MCF 10A (cell line): ENCODE results near the gene RPGRIP1L. TPM values are rescaled to one million over a fixed set of nuclear protein-coding genes. Genes with fewer than 3 reads are reported as not detected.

ENCODE experiments used
- BruUV-seq: library from RNA; stranded (reverse); fragments of 400-500 nt; replicated peaks from 2 replicates; lab custom pipeline; 2021; lab: Mats Ljungman, UMichigan
- CTCF ChIA-PET: fragments of 300-600 bp; sonication (Branson Sonifier 250); formaldehyde crosslinking; extraction: SDS; loops from one replicate; lab custom pipeline; 2021; ENCODE audit warnings: antibody characterized with exemption, inconsistent platforms; lab: Yijun Ruan, JAX
- POLR2A ChIA-PET: fragments of 300-600, 350-650 bp; sonication (Branson Sonifier 250); formaldehyde crosslinking; extraction: SDS; loops from one replicate; lab custom pipeline; 2020; ENCODE audit warnings: antibody characterized with exemption, inconsistent platforms; lab: Yijun Ruan, JAX
- DNase-seq: peaks from one replicate; pipeline ENCODE4 v3.0.0-alpha.2; 2018; ENCODE audit not compliant: unreplicated experiment
- H3K27ac Mint-ChIP-seq: one replicate; pipeline ENCODE4 v1.8.0; 2022; ENCODE audit warnings: mild to moderate bottlenecking, low read depth, mixed read lengths; ENCODE audit not compliant: unreplicated experiment
- H3K27me3 Mint-ChIP-seq: one replicate; pipeline ENCODE4 v1.8.0; 2022; ENCODE audit warnings: mixed read lengths; ENCODE audit not compliant: insufficient read depth, unreplicated experiment
- H3K36me3 Mint-ChIP-seq: one replicate; pipeline ENCODE4 v1.8.0; 2022; ENCODE audit warnings: mild to moderate bottlenecking, moderate library complexity, mixed read lengths; ENCODE audit not compliant: insufficient read depth, unreplicated experiment
- H3K4me1 Mint-ChIP-seq: one replicate; pipeline ENCODE4 v1.8.0; 2022; ENCODE audit warnings: mixed read lengths; ENCODE audit not compliant: insufficient read depth, unreplicated experiment
- H3K4me3 Mint-ChIP-seq: one replicate; pipeline ENCODE4 v1.8.0; 2022; ENCODE audit warnings: mild to moderate bottlenecking, moderate library complexity, mixed read lengths; ENCODE audit not compliant: unreplicated experiment
- H3K9me3 Mint-ChIP-seq: one replicate; pipeline ENCODE4 v1.8.0; 2022; ENCODE audit warnings: mixed read lengths; ENCODE audit not compliant: unreplicated experiment
- intact Hi-C: fragments of 100-400 bp; cut with micrococcal nuclease; formaldehyde crosslinking; loops from 2 replicates; pipeline ENCODE4 v1.14.1; 2022
- total RNA-seq: library from RNA; stranded (reverse); gene quantifications from 2 replicates; pipeline ENCODE4 v1.2.3, GENCODE V29; 2022
- TF ChIP-seq, protein P1 (sequence below): fragments of 200-600 bp; IDR thresholded peaks from one replicate; pipeline ENCODE4 v1.8.0; 2022; ENCODE audit warnings: antibody characterized with exemption, mild to moderate bottlenecking; ENCODE audit not compliant: unreplicated experiment

RPGRIP1L gene
- total RNA-seq, 1 experiment from 2014 or later = 13.4 TPM

GRCh38 chr16:53597776-53598175, 105.9 kb downstream of the RPGRIP1L start:
- Mint-ChIP-seq H3K4me3 (no peak overlapping the region), H3K36me3 (peaks cover 6% of the 10 kb centered on the region), H3K9me3 (peaks cover 15% of the 10 kb centered on the region), H3K4me1 (no peaks in the 10 kb centered on the region), H3K27ac (no peak overlapping the region), H3K27me3 (no peaks in the 10 kb centered on the region)
- intact Hi-C loops = no loop called here
- no peak for DNase-seq
- ChIA-PET CTCF (interaction anchor here (1.0 kb wide), 1 partner anchor 88 kb away, joined by 3 read pairs; no protein-coding TSS in a partner anchor), POLR2A (no interaction called here)
- BruUV-seq = no TSS peak
- TF ChIP-seq, protein P1, sequence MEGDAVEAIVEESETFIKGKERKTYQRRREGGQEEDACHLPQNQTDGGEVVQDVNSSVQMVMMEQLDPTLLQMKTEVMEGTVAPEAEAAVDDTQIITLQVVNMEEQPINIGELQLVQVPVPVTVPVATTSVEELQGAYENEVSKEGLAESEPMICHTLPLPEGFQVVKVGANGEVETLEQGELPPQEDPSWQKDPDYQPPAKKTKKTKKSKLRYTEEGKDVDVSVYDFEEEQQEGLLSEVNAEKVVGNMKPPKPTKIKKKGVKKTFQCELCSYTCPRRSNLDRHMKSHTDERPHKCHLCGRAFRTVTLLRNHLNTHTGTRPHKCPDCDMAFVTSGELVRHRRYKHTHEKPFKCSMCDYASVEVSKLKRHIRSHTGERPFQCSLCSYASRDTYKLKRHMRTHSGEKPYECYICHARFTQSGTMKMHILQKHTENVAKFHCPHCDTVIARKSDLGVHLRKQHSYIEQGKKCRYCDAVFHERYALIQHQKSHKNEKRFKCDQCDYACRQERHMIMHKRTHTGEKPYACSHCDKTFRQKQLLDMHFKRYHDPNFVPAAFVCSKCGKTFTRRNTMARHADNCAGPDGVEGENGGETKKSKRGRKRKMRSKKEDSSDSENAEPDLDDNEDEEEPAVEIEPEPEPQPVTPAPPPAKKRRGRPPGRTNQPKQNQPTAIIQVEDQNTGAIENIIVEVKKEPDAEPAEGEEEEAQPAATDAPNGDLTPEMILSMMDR = no peak

DNA sequence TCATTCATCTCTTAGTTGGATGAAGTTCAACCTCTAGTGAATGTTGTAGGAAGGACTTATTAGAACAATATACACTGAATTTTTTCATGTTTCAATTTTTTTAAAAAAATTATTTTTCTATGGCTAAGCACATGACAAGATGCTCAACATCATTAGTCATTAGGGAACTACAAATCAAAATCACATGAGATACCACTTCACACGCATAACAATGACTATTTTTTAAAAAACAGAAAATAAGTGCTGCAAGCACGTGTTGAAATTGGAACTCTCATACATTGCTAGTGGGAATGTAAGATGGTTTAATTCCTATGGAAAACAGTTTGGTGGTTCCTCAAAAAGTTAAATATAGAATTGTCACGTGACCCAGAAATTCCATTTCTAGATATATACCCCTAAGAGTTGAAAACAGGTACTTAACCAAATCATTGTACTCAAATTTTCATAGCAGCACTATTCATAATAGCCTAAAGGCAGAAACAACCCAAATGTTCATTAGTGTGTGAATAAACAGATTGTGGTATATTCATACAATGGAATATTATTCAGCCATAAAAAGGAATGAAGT, 115.5 kb downstream of the RPGRIP1L start:
- H3K4me1 Mint-ChIP-seq = peaks cover 6% of the 10 kb centered on the region
- intact Hi-C loops = no loop called here
- no peak overlapping the region for H3K4me3 Mint-ChIP-seq
- ChIA-PET CTCF (no interaction called here), POLR2A (interaction anchor here (0.9 kb wide), 1 partner anchor 325 kb away, joined by 3 read pairs; no protein-coding TSS in a partner anchor)
- DNase-seq = no peak
- H3K27me3 Mint-ChIP-seq = no peaks in the 10 kb centered on the region
- BruUV-seq = no TSS peak
- H3K9me3 Mint-ChIP-seq = no peaks in the 10 kb centered on the region
- no peaks in the 10 kb centered on the region for H3K36me3 Mint-ChIP-seq
- TF ChIP-seq, protein P1 = no peak
- H3K27ac Mint-ChIP-seq = no peak overlapping the region

- Mint-ChIP-seq H3K4me3 (no peak overlapping the region), H3K9me3 (no peaks in the 10 kb centered on the region), H3K36me3 (no peaks in the 10 kb centered on the region), H3K4me1 (peaks cover 8% of the 10 kb centered on the region), H3K27ac (no peak overlapping the region), H3K27me3 (no peaks in the 10 kb centered on the region)
- TF ChIP-seq, protein P1 = no peak
- ChIA-PET CTCF (no interaction called here), POLR2A (no interaction called here)
- intact Hi-C loops = no loop called here
- peak; percentile 4 for DNase-seq
- BruUV-seq = no TSS peak
These were observed 120.3 kb downstream of the RPGRIP1L start for GRCh38 chr16:53583401-53583800.

GRCh38 chr16:53581784-53582183, 121.9 kb downstream of the RPGRIP1L start:
- DNase-seq = no peak
- H3K4me3 Mint-ChIP-seq = no peak overlapping the region
- H3K9me3 Mint-ChIP-seq = no peaks in the 10 kb centered on the region
- no peaks in the 10 kb centered on the region for H3K27me3 Mint-ChIP-seq
- H3K27ac Mint-ChIP-seq = no peak overlapping the region
- ChIA-PET POLR2A (no interaction called here), CTCF (interaction anchor here (0.6 to 0.9 kb wide), 2 partner anchors 32 to 366 kb away, joined by 3 to 5 read pairs; no protein-coding TSS in a partner anchor)
- intact Hi-C loops = no loop called here
- H3K4me1 Mint-ChIP-seq = peaks cover 8% of the 10 kb centered on the region
- TF ChIP-seq, protein P1 = no peak
- BruUV-seq = no TSS peak
- no peaks in the 10 kb centered on the region for H3K36me3 Mint-ChIP-seq
